ENCODE results near the gene GALNT2.

Gene GALNT2

DNA sequence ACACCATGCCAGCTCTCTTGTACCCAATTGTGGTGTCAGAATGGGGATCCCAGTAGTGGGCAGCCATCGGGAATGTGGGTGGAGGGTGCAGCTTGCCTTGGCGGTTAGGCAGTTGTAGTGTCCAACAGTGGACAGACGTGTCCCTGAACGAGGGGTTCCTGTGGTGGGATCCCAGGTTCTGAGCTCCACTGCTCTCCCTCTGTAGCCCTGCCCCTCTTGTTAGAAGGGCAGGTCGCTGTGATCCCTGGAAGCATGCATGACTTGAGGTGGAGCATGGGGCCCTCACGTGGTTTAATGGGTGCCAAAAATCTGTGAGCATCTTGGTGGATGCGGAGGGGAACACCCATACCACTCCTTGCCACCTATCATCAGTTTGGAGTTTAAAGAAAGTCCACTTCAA lies 4.3 kb downstream of the GALNT2 start:
- H3K4me1 ChIP-seq (ENCODE audit: insufficient read depth, low read length, poor library complexity, severe bottlenecking) = peaks cover 65% of the 10 kb centered on the region

DNA sequence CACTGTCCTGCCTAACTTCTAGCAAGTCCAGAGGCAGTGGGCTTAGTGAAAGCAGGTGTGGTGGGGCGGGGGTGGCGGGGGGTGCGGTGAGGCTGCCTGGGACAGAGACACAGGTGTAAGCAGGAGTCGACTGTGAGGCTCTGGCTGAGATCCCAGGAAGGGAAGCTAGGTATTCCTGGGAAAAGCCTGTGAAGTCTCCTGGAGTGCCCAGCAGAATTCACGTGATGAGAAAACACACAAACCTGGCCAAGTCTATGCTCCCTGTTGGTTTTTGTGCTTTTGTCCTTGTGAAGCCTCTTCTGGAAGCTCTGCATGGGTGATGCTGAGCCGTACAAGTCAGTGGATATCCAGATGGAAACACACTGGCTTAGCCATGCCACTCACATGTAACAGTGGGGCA lies 5.3 kb downstream of the GALNT2 start:
- Histone ChIP-seq H3K4me2 (ENCODE audit: low read depth, low read length, poor library complexity, severe bottlenecking) (peak overlapping the region; percentile 92), H4K20me1 (ENCODE audit: insufficient read depth, low read length, poor library complexity, severe bottlenecking) (peaks cover 96% of the 10 kb centered on the region), H3K4me1 (ENCODE audit: insufficient read depth, low read length, poor library complexity, severe bottlenecking) (peaks cover 72% of the 10 kb centered on the region), H3K9ac (ENCODE audit: low read depth, low read length, poor library complexity, severe bottlenecking) (peak overlapping the region; percentile 36), H3K4me3 (ENCODE audit: low read length, poor library complexity, severe bottlenecking) (peak overlapping the region; percentile 83), H2AFZ (ENCODE audit: low read length) (no peak overlapping the region), H3K36me3 (ENCODE audit: insufficient read depth, low read length) (peaks cover 16% of the 10 kb centered on the region; the same call in 1 of the 2 replicates), H3K9me3 (ENCODE audit: insufficient read depth, low read depth, low read length) (no peaks in the 10 kb centered on the region), H3F3A (ENCODE audit: low read depth) (no peaks in the 10 kb centered on the region), H3K79me2 (ENCODE audit: insufficient read depth, low read length) (peaks cover 100% of the 10 kb centered on the region), H3K9me2 (replicated peaks; ENCODE audit: low read depth, low read length) (no peaks in the 10 kb centered on the region), H3K27me3 (ENCODE audit: insufficient read depth, low read length, poor library complexity, severe bottlenecking) (no peaks in the 10 kb centered on the region)
- TF ChIP-seq EZH2phosphoT487 (IDR thresholded peaks at IDR 0.05; ENCODE audit: borderline replicate concordance) = no peak
- TF ChIP-seq, protein P1, sequence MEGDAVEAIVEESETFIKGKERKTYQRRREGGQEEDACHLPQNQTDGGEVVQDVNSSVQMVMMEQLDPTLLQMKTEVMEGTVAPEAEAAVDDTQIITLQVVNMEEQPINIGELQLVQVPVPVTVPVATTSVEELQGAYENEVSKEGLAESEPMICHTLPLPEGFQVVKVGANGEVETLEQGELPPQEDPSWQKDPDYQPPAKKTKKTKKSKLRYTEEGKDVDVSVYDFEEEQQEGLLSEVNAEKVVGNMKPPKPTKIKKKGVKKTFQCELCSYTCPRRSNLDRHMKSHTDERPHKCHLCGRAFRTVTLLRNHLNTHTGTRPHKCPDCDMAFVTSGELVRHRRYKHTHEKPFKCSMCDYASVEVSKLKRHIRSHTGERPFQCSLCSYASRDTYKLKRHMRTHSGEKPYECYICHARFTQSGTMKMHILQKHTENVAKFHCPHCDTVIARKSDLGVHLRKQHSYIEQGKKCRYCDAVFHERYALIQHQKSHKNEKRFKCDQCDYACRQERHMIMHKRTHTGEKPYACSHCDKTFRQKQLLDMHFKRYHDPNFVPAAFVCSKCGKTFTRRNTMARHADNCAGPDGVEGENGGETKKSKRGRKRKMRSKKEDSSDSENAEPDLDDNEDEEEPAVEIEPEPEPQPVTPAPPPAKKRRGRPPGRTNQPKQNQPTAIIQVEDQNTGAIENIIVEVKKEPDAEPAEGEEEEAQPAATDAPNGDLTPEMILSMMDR (conservative IDR thresholded peaks at IDR 0.05; ENCODE audit: low read length) = no peak

More for the DNA sequence above, 4.3 kb downstream of the GALNT2 start:
- H3F3A ChIP-seq (ENCODE audit: low read depth) = peaks cover 3% of the 10 kb centered on the region; the same call in 1 of the 2 replicates
- peak overlapping the region; percentile 83 for H3K4me3 ChIP-seq (ENCODE audit: low read length, poor library complexity, severe bottlenecking)
- H3K36me3 ChIP-seq (ENCODE audit: insufficient read depth, low read length) = peaks cover 6% of the 10 kb centered on the region; the same call in 1 of the 2 replicates
- no peak overlapping the region for H2AFZ ChIP-seq (ENCODE audit: low read length)
- H3K9ac ChIP-seq (ENCODE audit: low read depth, low read length, poor library complexity, severe bottlenecking) = peak overlapping the region; percentile 93
- H3K4me2 ChIP-seq (ENCODE audit: low read depth, low read length, poor library complexity, severe bottlenecking) = peak overlapping the region; percentile 92
- H3K9me3 ChIP-seq (ENCODE audit: insufficient read depth, low read depth, low read length) = no peaks in the 10 kb centered on the region
- H3K9me2 ChIP-seq (replicated peaks; ENCODE audit: low read depth, low read length) = no peaks in the 10 kb centered on the region
- H3K79me2 ChIP-seq (ENCODE audit: insufficient read depth, low read length) = peaks cover 92% of the 10 kb centered on the region
- H4K20me1 ChIP-seq (ENCODE audit: insufficient read depth, low read length, poor library complexity, severe bottlenecking) = peaks cover 87% of the 10 kb centered on the region
- H3K27me3 ChIP-seq (ENCODE audit: insufficient read depth, low read length, poor library complexity, severe bottlenecking) = no peaks in the 10 kb centered on the region
- no peak for TF ChIP-seq EZH2phosphoT487 (IDR thresholded peaks at IDR 0.05; ENCODE audit: borderline replicate concordance)
- TF ChIP-seq, protein P1 (conservative IDR thresholded peaks at IDR 0.05; ENCODE audit: low read length) = no peak

DNA sequence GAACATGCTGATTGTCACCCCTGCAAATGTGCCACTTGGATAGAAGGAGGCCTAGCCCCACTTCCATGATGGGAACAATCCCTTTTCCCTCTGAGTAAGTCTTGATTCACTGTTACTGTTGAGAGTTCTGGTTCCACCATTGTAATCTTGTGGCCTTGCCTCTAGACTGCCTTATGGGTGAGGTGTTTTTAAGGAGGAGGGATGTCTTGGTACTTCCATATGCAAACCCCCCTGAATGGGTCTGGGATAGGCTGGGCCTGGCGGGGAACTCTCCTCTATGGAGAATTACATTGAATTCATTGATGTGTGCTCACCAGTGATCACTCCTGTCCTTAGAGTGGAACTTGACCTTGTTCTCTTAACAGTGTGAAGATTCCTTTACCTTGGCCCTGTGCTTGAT lies 5.8 kb downstream of the GALNT2 start:
- no peak overlapping the region for H2AFZ ChIP-seq (ENCODE audit: low read length)
- no peaks in the 10 kb centered on the region for H3K9me3 ChIP-seq (ENCODE audit: insufficient read depth, low read depth, low read length)
- no peaks in the 10 kb centered on the region for H3F3A ChIP-seq (ENCODE audit: low read depth)
- peak overlapping the region; percentile 92 for H3K4me2 ChIP-seq (ENCODE audit: low read depth, low read length, poor library complexity, severe bottlenecking)
- H3K36me3 ChIP-seq (ENCODE audit: insufficient read depth, low read length) = peaks cover 21% of the 10 kb centered on the region; the same call in 1 of the 2 replicates
- H4K20me1 ChIP-seq (ENCODE audit: insufficient read depth, low read length, poor library complexity, severe bottlenecking) = peaks cover 97% of the 10 kb centered on the region
- peak overlapping the region; percentile 83 for H3K4me3 ChIP-seq (ENCODE audit: low read length, poor library complexity, severe bottlenecking)
- H3K4me1 ChIP-seq (ENCODE audit: insufficient read depth, low read length, poor library complexity, severe bottlenecking) = peaks cover 74% of the 10 kb centered on the region
- H3K9me2 ChIP-seq (replicated peaks; ENCODE audit: low read depth, low read length) = no peaks in the 10 kb centered on the region
- H3K79me2 ChIP-seq (ENCODE audit: insufficient read depth, low read length) = peaks cover 100% of the 10 kb centered on the region
- no peaks in the 10 kb centered on the region for H3K27me3 ChIP-seq (ENCODE audit: insufficient read depth, low read length, poor library complexity, severe bottlenecking)
- TF ChIP-seq, protein P1 (conservative IDR thresholded peaks at IDR 0.05; ENCODE audit: low read length) = no peak
- no peak for TF ChIP-seq EZH2phosphoT487 (IDR thresholded peaks at IDR 0.05; ENCODE audit: borderline replicate concordance)
- peak overlapping the region; percentile 36 for H3K9ac ChIP-seq (ENCODE audit: low read depth, low read length, poor library complexity, severe bottlenecking)
